Measurements from ENCODE around the gene FNDC5. TPM values are rescaled to one million over a fixed set of nuclear protein-coding genes. Genes with fewer than 3 reads are reported as not detected.

FNDC5 gene
- not detected in 2 replicates for total RNA-seq

DNA sequence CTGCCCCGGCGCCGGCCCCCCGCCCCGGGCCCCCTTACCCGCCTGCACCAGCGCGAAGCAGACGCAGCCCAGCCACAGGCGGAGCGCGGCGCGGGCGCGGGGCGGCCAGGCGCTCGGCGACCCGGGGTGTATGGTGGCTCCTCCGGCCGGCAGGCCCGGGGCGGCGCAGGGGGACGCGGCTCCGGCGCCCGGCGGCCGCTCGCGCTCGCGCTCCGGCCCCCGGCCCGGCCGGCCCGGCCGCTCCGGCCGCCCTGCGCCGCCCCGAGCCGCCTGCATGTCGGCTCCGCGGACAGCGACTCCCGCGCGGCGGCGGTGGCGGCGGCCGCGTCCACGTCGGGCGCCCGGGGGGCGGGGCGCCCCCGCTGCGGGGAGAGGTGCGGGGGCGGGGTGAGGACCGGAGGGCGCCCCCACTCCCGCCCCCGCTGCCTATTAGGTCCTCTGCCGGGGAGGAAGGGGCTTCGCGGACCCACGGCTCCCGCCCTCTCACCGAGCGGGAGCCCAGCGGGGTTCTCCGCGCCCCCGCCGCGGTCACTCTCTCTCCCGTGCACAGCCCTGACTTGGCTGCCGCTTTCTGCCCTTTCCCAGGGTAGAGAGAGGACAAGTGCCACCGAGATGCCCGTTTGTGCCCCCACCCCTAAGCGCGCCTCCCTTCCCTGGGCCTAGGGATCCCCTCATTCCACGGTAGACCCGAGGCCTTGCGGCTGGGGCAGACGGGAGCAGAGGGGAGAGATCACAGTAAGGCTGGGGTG is at the start of gene FNDC5:
Gene FNDC5, minus strand, starts transcription at position 298 of the 749 bp plus-strand sequence.

DNA sequence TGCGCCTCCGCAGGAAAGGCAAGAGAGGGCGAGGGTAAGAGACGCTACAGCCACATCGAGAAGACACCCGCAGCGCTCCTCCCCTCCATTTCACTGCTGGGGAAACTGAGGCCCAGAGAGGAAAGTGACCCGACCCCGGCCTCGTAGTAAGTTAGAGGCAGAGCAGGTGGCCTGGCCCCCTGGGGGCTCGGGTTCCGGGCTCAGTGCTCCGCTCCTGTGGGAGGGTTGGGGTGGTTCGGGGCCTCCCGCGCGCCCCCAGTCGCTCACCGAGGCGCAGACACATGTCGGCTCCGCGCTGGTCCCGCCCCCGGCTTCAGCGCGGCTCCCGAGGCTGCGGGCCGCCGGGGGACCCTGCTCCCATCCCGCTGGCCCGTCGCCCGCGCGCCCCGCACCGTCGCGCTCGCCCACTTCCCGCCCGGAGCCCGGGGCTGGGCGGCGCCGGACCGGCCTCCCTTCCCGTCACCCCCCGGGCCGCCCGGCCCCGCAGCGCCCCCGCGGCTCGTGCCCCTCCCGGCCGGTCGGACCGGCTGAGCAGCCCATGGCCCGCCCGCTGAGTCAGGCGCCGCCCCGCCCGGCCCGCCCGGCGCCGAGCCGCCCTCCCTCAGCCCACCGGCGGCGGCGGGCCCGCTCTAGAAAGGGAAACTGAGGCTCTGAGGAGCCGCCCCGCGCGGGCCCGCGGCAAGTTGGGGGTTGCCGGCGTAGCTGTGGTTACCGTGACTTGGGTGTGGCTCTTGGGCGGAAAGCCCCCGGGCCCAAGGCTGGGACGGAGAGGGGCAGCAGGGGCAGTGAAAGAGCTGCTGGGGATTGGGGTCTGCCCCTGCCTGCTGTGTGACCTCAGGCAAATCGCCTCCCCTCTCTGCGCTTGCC is 30.5 kb upstream of the FNDC5 start, which contains the start of gene TMEM54:
Gene TMEM54, minus strand, starts transcription at position 434 of the 867 bp plus-strand sequence. Its CDS starts 151 bp downstream, at position 283.

DNA sequence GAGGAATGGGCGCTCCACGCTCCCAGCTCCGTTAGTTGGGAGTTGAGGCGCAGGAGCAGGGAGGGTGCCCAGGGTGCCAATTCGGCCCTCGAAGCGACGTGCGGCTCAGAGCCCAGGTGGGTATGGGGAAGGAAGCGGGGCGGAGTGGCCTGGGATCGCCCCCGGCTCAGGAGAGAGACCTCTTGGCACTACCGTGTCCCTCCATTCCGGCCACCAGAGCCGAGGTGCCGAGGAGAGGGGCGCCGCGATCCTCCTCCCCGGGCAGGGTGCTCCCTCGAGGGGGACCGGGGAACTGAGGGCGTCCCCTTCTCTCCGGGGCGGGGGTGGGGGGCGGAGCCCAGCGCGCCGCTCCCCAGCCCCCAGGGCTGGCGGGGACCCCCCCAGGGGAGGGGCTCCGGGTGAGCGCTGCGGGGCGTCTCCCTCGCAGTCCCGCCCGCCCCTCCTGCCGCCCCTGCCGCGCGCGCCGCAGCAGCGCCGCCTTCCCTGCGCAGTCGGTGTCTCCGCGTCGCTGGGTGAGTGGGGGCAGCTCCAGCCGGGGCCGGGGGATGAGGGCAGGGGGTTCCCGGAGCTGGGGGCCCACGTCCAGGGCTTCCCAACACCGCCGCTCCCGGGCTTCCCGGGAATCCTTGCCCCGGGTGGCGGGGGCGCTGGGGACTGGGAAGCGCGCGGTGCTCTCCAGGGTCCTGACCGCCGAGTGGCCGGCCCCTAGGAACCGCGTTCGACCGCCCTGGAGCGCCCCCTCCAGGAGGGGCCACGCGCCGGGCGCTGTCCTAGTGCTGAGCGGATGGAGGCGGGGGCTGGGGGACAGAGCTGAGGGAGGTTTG is 15.5 kb upstream of the FNDC5 start, which contains the start of gene HPCA:
Gene HPCA, plus strand, starts transcription at position 488 of the 824 bp plus-strand sequence. CDS start 2,408 bp downstream, outside the sequence.

DNA sequence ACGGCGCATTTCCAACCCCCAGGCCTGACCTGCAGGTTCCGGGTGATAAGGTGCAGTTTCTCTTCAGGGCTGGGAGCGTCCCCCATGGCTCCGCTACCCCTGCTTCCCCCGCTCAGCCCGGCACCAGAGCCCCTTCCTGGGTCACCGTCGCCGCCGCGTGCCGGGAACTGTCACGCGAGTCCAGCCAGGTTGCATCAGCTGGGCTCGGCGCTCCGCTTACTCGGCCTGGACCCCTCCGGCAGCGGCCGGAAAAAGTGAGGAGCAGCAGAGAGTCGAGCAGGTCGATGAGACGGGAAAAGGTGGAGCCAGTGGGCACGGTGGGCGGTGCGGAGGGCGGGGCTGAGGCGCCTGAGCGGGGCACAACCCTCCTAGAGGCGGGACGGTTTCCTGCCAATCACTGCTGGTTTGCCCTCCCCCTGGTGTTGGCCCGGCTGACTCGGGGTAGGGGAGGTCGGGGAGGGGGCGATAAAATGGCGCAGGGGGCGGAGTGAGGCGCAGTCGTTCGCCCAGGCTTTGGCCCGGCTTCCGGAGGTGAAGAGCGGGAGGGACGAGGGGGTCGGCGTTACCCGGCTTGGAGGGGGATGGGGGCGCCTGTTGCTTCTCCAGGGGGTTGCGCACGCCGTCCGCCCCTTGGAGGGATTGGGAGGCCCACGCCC is 53.4 kb downstream of the FNDC5 start, which contains the start of the genes S100PBP and YARS1:
Gene S100PBP, plus strand, starts transcription at position 495 of the 656 bp plus-strand sequence. CDS start 8,447 bp downstream, outside the sequence.
Gene YARS1, minus strand, starts transcription at position 200 of the 656 bp plus-strand sequence. Its CDS starts 114 bp downstream, at position 86.

Other genes with a start within 250 kb of the FNDC5 start
- 29.3 and 35.4 TPM in 2 replicates for gene ZBTB8OS, start 220.4 kb downstream of the FNDC5 start, total RNA-seq
- gene RBBP4, start 219.7 kb downstream of the FNDC5 start, total RNA-seq = 135 and 176 TPM in 2 replicates
- 6.5 and 9.1 TPM in 2 replicates for gene SYNC, start 168.1 kb downstream of the FNDC5 start, total RNA-seq
- 125 and 161 TPM in 2 replicates for gene YARS1, start 53.6 kb downstream of the FNDC5 start, total RNA-seq
- 17.5 and 34.5 TPM in 2 replicates for gene S100PBP, start 53.3 kb downstream of the FNDC5 start, total RNA-seq
- gene HPCA, start 15.6 kb upstream of the FNDC5 start, total RNA-seq = not detected in 2 replicates
- gene TMEM54, start 30.5 kb upstream of the FNDC5 start, total RNA-seq = 29.6 and 29.9 TPM in 2 replicates
- 23.3 and 24.7 TPM in 2 replicates for gene RNF19B, start 93.9 kb upstream of the FNDC5 start, total RNA-seq
- 170 and 197 TPM in 2 replicates for gene AK2, start 166.0 kb upstream of the FNDC5 start, total RNA-seq
- gene AZIN2, start 210.2 kb upstream of the FNDC5 start, total RNA-seq = 0.46 and 1.9 TPM in 2 replicates